CD4-positive, alpha-beta T cell treated with Interleukin-12 subunit alpha and Interleukin-12 subunit beta, for 1 hour (primary cell): ENCODE measurements around the gene BICDL2.

Source experiments
- DNase-seq: peaks from one replicate; pipeline ENCODE4 v3.0.0-alpha.2; 2020

Gene BICDL2

DNA sequence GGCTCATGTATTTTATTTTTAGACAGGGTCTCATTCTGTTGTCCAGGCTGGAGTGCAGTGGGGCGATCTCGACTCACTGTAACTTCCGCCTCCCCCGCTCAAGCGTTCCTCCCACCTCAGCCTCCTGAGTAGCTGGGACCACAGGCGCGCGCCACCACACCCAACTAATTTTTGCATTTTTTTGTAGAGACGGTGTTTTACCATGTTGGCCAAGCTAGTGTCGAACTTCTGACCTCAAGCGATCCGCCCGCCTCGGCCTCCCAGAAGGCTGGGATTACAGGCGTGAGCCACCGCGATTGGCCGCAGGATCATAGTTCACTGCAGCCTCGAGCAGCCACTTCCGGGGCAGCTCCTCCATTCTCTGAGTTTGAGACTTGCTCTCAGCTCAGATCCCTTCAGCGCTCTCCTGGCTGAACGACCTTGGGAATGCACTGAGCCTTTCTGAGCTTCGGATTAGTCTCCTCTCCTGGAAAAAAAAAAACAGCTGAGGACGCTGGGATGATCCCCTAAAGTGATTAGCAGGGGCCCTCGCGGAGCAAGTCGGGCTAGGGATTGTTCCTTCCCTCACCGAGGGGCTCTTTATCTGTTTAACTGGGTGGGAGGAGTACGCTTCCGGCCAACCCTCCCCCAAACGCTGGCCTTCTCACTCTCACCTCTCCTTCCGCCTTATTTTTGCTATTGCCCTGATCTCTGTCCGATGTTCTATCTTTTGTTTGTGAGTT, 55.4 kb downstream of the BICDL2 start:
- no peak for DNase-seq

DNA sequence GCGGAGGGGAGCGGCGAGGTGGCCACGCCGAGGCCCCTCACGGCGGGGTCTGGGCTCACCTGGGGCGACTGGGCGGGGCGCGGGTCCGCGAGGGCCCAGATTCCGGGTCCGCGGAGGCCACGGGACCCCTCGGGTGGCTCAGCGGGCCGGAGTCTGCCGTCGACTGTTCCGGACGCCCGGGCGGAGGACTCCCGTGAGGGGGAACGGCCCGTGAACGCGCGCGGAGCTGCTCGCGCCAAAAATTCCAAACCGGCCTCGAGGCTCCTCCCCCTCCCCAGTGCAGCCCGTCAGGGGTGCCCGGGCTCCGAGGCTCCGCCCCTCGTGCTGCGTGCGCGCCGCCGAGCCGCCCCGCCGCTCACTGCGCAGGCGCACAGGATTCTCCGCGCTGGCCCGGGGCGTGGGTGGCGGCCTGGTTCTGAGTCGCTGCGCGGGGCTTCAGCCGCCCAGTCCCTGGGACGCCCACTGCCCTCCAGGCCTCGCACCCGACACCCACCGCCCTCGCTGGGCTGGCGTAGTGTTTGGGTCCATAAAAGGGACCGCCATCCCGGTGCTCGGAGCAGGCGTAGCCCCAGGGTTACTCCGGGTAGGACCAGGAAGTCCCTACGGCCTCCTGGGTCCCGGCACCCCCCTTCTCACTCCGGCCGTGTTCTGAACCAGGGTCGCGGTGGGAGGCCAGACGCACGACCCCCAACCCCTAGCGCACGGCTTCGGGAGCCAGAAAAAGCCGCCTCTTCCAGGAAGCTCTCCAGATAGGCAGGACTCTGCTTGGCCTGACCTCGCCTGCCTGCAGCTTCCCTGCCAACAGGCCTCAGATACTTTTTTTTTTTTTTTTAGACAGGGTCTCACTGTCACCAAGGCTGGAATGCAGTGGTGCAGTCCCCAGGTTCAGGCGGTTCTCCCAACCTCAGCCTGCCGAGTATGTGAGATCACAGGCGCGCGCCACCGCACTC, 56.2 kb downstream of the BICDL2 start, which contains the start of gene PKMYT1:
Gene PKMYT1, minus strand, starts transcription at position 220 of the 950 bp plus-strand sequence. CDS start 789 bp downstream, outside the sequence.
- DNase-seq = peak; percentile 95

DNA sequence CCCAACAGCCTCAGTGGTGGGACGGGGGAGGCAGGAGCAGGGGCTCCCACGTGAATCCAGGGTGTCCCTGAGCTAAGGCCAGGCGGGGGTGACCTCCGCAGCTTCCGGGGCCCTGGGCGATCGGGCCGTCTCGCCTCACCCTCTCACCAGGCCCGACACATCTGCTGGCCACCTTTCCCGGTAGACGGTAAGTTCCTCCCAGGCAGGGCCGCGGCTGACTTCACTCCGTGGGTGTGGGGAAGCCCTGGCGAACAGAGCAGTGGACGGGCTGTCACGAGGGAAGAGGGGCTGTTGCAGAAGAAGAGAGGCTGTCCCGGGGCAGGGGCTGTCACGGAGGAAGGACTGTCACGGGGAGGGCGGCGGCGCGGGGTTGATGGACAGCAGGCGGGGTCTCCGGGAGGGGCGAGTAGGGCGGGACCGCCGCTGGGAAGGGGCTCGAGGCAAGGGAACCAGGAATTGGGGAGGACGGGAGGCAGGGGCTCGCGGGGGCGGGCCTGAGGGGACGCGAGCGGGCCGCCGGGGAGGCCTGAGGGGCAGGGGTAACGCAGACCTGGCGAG, 57.0 kb downstream of the BICDL2 start:
- DNase-seq = no peak
